Tongue (tissue), 2 donors: Measurements from ENCODE around the gene UBAP2. TPM values are rescaled to one million over a fixed set of nuclear protein-coding genes. Genes with fewer than 3 reads are reported as not detected.
"Not testable (repeated sequence)": the region's sequence is repeated elsewhere in the genome, so short reads cannot be mapped to it uniquely, and the experiment has no call there.

ENCODE experiments used
- DNase-seq: peaks from one replicate; pipeline ENCODE4 v3.0.0-alpha.2; 2015
- total RNA-seq: library from RNA; depleted of rRNA; stranded (reverse); fragments of >200 nt; gene quantifications from one replicate; pipeline ENCODE4 v1.2.3, GENCODE V29; 2014

The UBAP2 gene
- total RNA-seq, 1 donor from 2014 or later: 60.4 TPM

GRCh38 chr9:33972698-33973097 is 76.0 kb downstream of the UBAP2 start:
- no peak for DNase-seq

GRCh38 chr9:33964086-33964768 is 84.5 kb downstream of the UBAP2 start:
- no peak for DNase-seq

DNA sequence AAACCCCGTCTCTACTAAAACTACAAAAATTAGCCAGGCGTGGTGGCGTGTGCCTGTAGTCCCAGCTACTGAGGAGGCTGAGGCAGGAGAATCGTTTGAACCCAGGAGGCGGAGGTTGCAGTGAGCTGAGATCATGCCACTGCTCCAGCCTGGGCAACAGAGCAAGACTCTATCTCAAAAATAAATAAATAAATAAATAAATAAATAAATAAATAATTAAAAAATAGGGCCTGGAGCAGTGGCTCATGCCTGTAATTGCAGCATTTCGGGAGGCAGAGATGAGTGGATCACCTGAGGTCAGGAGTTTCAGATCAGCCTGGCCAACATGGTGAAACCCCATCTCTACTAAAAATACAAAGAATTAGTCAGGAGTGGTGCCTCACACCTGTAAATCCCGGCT is 86.2 kb downstream of the UBAP2 start:
- not testable (repeated sequence) for DNase-seq

DNA sequence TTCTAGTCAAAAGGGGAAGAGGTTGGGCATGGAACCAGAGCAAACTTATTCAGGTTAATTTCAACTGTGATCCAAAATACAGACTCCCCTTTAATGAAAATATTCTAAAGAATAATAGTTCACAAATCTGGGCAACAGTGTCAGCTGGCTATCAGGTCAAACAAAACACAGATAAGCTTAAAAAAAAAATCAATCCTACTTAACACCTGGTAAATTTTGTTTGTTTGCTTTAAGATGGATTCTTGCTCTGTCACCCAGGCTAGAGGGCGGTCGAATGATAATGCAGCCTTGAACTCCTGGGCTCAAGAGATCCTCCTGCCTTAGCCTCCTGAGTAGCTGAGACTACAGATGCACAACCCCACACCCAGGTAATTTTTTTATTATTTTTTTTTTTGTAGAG is 89.0 kb downstream of the UBAP2 start:
- no peak for DNase-seq

GRCh38 chr9:33956544-33956943 is 92.1 kb downstream of the UBAP2 start:
- DNase-seq: no peak

GRCh38 chr9:33952066-33952465 is 96.6 kb downstream of the UBAP2 start:
- no peak for DNase-seq

GRCh38 chr9:33950371-33950770 is 98.3 kb downstream of the UBAP2 start:
- DNase-seq: no peak

GRCh38 chr9:33946779-33947535 is 101.7 kb downstream of the UBAP2 start:
- peak; percentile 15 for DNase-seq

DNA sequence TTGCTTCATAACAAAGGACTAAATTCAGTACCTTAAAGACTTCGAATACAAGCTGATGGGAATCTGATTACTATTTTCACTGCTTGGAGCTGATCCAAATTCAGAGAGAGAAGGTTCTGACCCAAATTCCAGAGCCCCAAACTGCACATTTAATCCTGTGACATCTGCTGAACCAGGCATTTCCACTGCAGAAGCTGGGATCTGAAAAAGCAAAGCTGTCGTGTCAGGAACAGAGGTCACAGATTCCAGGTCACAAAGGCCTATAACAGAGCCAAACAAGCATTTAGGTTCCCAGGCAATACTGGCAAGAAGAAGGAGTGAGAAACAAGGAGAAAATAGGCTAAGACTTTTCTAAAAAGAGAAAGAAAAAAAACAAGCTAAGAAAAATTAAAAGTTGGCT is 105.3 kb downstream of the UBAP2 start:
- DNase-seq: no peak

GRCh38 chr9:33942471-33943083 is 106.1 kb downstream of the UBAP2 start:
- DNase-seq: no peak

GRCh38 chr9:33939924-33940874 is 108.5 kb downstream of the UBAP2 start:
- DNase-seq: no peak

- no peak for DNase-seq
Observed at GRCh38 chr9:33934188-33934878, 114.4 kb downstream of the UBAP2 start.

DNA sequence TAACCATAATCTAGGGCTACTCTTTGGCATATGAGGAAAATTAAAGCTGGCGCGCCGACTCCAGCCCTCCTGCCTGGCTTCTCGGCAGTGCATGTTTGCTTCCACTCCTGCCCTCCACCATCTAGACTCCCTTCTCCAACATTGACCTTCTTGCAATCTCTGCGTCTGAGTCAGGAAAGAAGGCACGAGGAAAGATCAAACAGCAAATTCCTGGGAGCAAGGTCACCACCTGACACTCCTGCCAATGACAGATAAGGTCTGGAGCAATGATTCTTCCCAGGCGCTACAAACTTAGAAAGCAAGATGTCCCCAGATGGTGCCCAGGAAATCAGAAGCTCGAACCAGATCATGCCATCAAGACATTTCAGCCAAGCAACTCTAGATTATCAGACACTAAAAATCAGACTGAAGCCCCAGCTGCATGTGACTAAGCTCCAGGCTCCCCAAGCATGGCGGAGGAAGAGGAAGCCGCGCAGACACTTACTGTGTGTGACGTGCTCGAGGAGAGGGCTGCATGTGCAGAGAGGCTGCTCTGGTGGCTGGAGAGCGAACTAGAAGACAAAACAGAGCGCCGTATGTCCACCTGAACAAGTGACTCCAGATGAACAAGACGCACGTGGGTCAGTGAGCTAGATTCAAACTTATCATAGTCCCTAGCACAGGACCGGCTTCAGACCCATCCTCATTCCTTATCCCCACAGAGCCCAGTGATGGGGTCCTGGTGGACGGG is 116.4 kb downstream of the UBAP2 start:
- DNase-seq: no peak

DNA sequence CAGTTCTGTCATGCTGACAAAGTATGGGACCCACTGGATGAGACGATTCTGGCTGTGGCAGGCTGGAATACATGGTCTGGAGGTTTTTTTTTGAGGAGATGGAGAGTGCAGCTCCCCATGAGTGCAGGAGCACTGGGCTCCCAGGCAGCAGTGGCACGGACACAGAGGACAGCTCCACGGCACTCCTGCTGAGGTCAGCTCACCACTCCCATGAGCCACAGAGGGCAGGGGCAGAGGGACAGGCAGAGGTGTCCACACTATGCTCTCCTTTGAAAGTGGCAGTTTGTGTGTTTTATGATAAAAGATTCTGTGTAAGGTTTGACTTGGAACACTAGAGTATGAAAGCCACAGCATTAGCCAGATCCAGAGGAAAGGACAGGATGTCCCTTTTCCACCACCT is 117.4 kb downstream of the UBAP2 start:
- DNase-seq: no peak

DNA sequence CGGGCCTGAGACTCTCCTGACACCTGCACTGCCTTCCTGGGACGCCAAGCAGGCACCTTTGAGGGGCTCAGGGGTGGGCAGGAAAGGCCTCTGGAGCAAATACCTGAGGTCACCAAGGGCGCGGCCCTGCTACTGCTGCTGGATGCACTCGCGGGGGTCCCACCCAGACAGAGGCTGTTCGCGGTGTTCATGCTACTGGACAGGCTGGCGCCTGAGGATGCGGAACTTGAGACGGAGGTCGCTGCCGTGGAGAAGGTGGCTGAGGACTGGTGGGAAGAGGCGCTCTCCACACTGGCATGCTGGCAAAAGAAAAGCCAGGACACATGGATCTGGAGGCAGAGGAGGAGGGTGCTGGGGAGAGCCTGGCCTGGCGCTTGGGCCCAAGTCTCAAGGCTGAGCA is 121.0 kb downstream of the UBAP2 start:
- no peak for DNase-seq

GRCh38 chr9:33926746-33927485 is 121.8 kb downstream of the UBAP2 start:
- DNase-seq: no peak

DNA sequence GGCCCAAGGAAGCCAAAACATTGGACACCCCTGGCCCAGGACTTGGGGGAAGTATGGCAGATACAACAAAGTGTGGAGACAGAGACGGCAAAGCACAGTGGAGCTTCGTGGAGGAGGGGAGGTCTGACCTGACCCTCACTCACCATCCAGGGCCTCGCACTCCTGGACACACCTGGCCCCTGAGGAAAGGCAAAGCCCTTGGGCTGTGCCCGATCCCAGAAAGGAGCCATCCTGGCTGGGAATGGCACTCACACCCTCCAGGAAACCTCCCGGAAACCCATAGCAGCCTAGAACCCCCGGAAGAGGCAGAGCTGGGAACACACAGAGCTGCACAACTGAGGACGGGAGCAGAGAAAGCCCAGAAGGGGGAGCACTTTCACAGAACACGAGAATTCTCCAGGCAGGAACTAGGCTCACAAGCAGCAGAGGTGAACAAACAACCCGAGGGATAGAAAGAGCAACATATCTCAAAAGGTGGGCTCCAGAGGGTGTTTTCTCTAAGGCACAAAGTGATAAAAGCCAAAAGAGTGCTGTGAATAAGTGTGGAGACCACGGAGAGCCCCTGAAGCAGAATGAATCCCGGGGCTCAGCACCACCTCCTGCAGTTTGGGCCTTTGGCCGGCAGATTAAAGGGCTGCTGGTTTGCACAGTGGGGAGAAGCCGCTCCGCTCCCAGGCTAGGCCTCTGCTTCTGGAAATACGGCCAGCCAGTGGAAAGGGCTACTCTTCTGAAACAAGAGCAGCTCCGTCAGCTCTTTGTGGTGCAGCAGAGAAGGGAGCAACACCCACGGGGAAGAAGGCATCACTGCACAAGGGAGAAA is 123.5 kb downstream of the UBAP2 start:
- DNase-seq: peak; percentile 62

GRCh38 chr9:33923998-33924701 is 124.5 kb downstream of the UBAP2 start:
- no peak for DNase-seq

GRCh38 chr9:33923079-33923478 is 125.6 kb downstream of the UBAP2 start:
- DNase-seq: no peak
